ENCODE results near the gene TSPAN18. TPM values are rescaled to one million over a fixed set of nuclear protein-coding genes. Genes with fewer than 3 reads are reported as not detected.

The TSPAN18 gene
- total RNA-seq, 1 experiment from 2014 or later = 21.3 TPM

DNA sequence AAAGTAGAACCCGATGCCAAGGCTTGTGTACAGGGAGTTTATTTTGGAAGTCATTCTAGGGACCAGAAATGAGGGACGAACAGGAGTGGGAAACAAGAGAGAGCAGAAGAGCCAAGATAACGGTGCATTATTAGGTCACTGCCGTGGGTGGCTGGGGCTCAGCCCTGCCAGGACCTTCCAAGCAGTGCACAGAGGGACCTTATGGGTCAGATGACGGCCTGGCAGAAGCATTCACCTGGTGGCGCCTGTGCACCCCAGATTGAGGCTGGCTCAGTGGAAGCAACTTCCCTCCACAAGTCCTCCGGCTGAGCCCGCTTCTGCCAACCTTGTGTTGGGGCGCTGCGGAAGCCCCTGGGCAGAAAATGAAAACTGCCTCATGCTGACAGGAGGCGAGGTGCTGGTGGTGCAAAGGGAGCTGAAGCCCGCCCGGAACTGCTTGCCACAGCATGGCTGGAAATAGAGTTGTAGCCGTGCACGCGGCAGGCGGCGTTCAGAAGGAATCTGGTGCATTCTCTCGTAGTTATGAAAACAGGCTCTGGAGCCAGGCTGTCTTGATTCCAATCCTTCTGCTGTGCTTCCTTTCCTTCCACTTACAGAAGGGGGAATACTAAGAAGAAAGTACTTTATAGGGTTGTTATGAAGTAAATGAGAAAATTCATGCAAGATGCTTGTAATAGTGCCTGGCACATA lies 246.1 kb downstream of the TSPAN18 start:
- ATAC-seq (no peak), DNase-seq (ENCODE audit: low read depth, low spot score) (no peak)
- Histone ChIP-seq H3K36me3 (ENCODE audit: control insufficient read depth, insufficient read depth, low read length) (no peaks in the 10 kb centered on the region), H3K4me1 (ENCODE audit: control insufficient read depth, insufficient read depth, low read length) (peaks cover 17% of the 10 kb centered on the region), H3K9me3 (ENCODE audit: control insufficient read depth, insufficient read depth, low read depth, low read length) (no peaks in the 10 kb centered on the region), H3K27me3 (ENCODE audit: control insufficient read depth, insufficient read depth, low read length) (no peaks in the 10 kb centered on the region), H3K4me3 (ENCODE audit: low read depth in 2 of 2, low read length in 2 of 2) (no peak overlapping the region), H3K27ac (ENCODE audit: low read length) (no peak overlapping the region)
- ChIA-PET POLR2A (no interaction called here), CTCF (no interaction called here)
- intact Hi-C loops (cut with micrococcal nuclease; ENCODE audit: unreplicated experiment) (no loop called here), in situ Hi-C loops (cut with HindIII; ENCODE audit: low pct_unique_long_range_greater_than_20kb, low sequenced_read_pairs) (no loop called here)
- no TSS peak for BruUV-seq (replicated peaks)
- no peak for TF ChIP-seq POLR2AphosphoS5 (IDR thresholded peaks at IDR 0.05; ENCODE audit: low read depth, low read length)
- no peak for TF ChIP-seq REST (IDR thresholded peaks at IDR 0.05; ENCODE audit: insufficient read depth in 1 of 2, low read depth in 2 of 2, low read length in 1 of 2)
- TF ChIP-seq, protein P1, sequence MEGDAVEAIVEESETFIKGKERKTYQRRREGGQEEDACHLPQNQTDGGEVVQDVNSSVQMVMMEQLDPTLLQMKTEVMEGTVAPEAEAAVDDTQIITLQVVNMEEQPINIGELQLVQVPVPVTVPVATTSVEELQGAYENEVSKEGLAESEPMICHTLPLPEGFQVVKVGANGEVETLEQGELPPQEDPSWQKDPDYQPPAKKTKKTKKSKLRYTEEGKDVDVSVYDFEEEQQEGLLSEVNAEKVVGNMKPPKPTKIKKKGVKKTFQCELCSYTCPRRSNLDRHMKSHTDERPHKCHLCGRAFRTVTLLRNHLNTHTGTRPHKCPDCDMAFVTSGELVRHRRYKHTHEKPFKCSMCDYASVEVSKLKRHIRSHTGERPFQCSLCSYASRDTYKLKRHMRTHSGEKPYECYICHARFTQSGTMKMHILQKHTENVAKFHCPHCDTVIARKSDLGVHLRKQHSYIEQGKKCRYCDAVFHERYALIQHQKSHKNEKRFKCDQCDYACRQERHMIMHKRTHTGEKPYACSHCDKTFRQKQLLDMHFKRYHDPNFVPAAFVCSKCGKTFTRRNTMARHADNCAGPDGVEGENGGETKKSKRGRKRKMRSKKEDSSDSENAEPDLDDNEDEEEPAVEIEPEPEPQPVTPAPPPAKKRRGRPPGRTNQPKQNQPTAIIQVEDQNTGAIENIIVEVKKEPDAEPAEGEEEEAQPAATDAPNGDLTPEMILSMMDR (IDR thresholded peaks at IDR 0.05) = no peak
- TF ChIP-seq TCF7L2 (IDR thresholded peaks at IDR 0.05; ENCODE audit: low read depth, low read length) = no peak
- TF ChIP-seq SIN3A (IDR thresholded peaks at IDR 0.05; ENCODE audit: borderline replicate concordance, insufficient read depth, low read depth, low read length) = no peak

DNA sequence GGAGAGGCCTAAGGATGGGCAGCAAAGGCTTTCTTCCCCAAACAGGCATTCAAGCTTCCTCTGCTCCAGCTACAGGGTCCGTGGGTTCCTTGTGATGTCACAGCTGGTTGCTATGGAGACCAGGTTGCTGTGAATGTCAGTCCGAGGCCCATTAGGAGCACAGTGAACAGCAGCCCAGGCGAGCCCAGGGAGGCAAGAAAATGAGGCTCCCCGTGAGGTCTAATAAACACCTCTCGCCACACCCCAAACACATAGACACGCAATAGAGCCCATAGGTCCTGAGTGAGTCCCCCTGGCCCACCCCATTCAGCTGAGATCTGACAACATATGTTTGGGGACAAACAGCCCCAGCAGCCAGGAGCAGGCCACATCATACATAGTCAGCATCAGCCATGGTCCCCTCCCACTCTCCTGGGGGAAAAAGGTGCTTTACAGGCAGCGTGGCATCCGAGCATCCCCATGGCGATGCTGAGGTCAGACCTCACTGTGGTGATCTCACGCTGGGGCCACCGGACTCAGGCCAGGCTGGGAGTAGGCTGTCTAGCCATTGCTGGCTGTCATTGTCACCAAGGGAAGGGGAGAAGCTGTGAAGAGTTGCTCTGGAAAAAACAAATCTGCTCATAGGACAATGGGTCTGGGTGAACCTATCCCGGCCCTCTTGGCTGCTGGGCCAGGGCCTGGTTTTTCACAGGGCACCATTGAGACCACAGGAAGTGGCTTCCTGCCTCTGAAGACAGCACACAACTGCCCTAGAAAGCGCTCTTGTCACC lies 247.1 kb downstream of the TSPAN18 start:
- no peak overlapping the region for H3K27ac ChIP-seq (ENCODE audit: low read length)
- DNase-seq (ENCODE audit: low read depth, low spot score) (no peak), ATAC-seq (no peak)
- no peaks in the 10 kb centered on the region for H3K27me3 ChIP-seq (ENCODE audit: control insufficient read depth, insufficient read depth, low read length)
- H3K9me3 ChIP-seq (ENCODE audit: control insufficient read depth, insufficient read depth, low read depth, low read length) = no peaks in the 10 kb centered on the region
- peaks cover 25% of the 10 kb centered on the region for H3K4me1 ChIP-seq (ENCODE audit: control insufficient read depth, insufficient read depth, low read length)
- H3K36me3 ChIP-seq (ENCODE audit: control insufficient read depth, insufficient read depth, low read length) = no peaks in the 10 kb centered on the region
- intact Hi-C loops (cut with micrococcal nuclease; ENCODE audit: unreplicated experiment) (no loop called here), in situ Hi-C loops (cut with HindIII; ENCODE audit: low pct_unique_long_range_greater_than_20kb, low sequenced_read_pairs) (no loop called here)
- no TSS peak for BruUV-seq (replicated peaks)
- no peak for TF ChIP-seq SIN3A (IDR thresholded peaks at IDR 0.05; ENCODE audit: borderline replicate concordance, insufficient read depth, low read depth, low read length)
- TF ChIP-seq, protein P1 (IDR thresholded peaks at IDR 0.05) = no peak
- TF ChIP-seq TCF7L2 (IDR thresholded peaks at IDR 0.05; ENCODE audit: low read depth, low read length) = no peak
- TF ChIP-seq POLR2AphosphoS5 (IDR thresholded peaks at IDR 0.05; ENCODE audit: low read depth, low read length) = no peak
- TF ChIP-seq REST (IDR thresholded peaks at IDR 0.05; ENCODE audit: insufficient read depth in 1 of 2, low read depth in 2 of 2, low read length in 1 of 2) = no peak
- POLR2A ChIA-PET = no interaction called here
- no peak overlapping the region for H3K4me3 ChIP-seq (ENCODE audit: low read depth in 2 of 2, low read length in 2 of 2)
- CTCF ChIA-PET = no interaction called here

Data from Panc1 (cell line).